Stimulated activated CD4-positive, alpha-beta T cell treated with anti-CD3 and anti-CD28 coated beads, TNF-alpha, amount 100 ng/mL, for 1 hour (primary cell): ENCODE data around the gene PACS1.

Experiments
- DNase-seq, 3 donors: peaks; one replicate each; pipeline ENCODE4 v3.0.0-alpha.2; 2020; ENCODE audit warnings: low read depth in 3 of 3, low spot score in 1 of 3

Gene PACS1

DNA sequence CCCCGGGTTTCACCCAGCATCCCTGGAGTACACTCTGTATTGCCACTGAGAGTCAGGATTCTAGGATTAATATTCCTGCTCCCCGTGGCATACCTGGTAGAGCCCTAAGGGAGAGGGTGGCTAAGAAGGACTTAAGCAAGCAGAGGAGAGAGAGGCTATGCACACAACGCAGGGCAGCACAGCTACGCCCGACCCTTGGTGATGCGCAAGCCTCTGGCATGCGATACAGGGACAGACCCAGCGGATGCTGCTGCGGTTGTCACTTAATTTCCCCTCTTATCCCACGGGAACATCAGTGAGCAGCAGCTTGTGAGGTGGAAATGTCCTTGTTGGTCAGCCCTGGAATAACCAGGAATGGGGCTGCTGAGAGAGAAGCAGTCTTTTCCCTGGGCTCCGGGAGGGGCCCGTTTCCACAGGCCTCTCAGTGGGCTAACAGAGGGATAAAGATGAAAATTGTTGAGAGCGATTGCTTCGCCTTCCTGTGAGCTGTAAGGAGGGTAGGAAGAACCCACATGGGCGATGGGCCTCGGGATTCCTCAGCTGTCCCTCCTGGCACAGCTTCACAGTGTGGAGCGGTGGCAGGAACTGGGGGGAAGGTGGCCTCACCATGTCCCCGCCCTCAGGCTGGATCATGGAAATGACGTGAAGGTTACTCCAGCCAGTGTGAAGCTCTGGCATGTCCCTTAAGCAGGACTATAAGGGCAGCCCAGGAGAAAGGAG lies 149.9 kb downstream of the PACS1 start:
- no peak for DNase-seq

DNA sequence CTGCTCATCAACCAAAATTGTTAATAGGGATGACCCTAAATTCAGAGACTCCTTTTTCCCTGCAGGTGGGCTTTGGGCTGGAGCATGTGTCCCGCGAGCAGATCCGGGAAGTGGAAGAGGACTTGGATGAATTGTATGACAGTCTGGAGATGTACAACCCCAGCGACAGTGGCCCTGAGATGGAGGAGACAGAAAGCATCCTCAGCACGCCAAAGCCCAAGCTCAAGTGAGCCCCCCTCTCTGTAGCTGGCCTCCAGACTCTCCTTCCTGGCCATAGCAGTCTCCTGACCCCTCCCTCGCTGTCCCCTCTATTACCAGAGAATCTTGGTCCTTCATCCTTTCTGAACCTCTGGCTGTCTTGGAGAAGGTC lies 150.5 kb downstream of the PACS1 start:
- DNase-seq: no peak

DNA sequence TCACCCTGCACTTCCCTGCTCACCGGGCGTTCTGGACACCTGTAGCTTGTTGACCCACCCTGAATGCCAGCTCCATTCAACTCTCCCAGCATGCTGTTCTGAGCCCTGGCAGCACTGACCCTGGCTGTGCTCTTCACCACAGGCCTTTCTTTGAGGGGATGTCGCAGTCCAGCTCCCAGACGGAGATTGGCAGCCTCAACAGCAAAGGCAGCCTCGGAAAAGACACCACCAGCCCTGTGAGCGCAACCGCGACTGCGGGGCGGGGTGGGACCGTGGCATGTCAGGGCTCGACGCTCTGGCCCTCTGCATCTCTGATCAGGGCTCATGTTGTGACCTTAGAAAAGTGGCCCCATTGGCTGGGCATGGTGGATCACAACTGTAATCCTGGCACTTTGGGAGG lies 150.9 kb downstream of the PACS1 start:
- DNase-seq: no peak

DNA sequence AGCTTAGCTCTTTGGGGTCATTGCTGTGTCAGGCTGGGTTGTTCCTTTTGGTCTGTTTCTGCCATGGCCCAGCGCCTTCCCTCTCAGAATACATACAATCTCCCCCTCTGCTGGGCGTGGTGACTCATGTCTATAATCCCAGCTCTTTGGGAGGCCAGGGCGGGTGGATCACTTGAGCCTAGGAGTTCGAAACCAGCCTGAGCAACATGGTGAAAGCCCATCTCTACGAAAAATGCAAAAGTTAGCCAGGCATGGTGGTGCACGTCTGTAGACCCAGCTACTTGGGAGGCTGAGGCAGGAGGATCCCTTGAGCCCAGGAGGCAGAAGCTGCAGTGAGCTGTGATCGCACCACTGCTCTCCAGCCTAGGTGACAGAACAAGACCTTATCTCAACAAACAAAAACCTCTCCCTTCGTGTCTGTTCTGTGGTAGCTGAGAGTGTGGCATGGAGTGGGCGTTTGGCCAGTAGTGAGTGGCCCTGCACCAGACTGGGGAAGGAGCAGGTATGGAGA lies 151.7 kb downstream of the PACS1 start:
- DNase-seq: no peak

DNA sequence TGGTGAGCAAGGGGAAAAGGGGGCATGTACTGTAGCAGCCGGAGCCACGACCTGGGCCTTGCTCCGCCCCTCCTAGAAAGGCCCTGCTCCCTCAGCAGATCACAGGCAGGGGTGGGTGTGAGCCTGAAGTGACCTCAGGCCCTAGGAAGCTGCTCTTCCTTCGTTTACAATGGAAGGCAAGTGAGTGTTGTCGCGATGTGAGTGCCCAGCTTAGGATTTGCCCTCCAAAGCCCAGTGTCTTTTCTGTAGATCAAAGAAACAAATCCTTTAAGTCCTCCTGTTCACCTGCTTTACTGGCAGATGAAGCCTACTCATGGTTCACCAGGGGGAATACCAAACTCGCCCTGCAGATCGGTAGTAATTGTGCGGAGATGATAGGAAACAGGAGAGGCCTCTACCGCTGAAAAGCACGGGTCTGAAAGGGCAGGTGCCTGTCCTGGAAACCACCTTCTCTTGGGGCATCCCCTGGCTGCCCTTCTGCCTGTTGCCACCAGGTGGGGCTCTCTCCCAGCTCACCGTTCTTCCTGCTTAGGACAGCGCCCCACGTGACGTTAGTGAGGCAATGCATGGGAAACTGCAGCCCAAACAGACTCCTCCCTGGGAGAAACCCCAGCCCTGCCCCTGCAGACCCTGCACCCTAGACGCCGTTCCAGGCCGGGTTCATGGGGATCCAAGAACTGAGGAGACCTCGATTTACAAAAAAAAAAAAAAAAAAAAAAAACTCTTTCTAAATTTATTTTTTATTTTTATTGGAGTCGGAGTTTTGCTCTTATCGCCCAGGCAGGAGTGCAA lies 152.5 kb downstream of the PACS1 start:
- peak; percentile 88 to 90 (median 89) for DNase-seq

DNA sequence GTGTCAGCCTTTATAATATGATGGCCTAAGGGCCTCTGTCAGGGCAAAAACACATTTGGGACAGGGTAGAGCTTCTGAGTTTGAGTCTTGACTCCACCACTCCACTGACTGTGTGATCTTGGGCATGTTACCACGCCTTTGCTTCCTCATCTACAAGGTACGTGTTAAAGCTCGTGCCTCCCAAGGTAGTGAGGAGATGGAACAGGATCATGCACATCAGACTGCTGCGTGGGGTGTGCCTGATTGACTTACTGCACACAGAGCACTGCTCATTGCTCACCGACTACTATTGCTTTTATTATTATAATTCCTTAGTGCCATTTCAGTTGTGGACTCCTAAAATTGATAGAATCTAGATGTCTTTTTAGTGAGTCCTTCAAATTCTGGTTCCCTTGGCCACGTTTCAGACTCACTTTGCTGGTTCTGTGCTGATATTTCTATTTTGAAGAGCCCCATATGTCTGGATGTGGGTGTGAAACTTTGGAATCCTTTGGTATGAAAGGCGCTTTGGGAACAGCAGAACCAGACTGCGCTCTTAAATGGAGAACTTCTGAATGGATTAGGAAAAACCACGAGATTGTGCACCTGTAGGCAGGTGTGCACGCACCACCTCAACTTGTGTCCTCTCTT lies 154.3 kb downstream of the PACS1 start:
- DNase-seq: no peak

DNA sequence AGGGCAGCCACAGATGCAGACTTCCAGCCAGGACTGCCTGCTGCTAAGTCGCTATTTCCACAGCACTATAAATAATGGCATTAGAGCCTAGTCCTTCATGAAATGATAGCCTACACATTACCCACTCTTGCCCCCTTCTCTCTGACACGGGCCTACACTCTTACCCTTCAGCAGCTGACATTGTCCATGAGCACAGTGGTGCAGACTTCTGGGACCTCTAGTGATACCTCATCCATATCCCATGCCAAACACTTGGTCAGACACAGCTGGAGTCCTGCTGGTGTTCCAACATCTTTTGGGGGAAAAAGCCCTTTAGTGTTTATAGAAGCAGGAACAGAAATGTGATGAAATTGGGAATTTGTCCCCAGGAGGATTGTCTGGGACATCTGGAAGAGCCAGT lies 155.0 kb downstream of the PACS1 start:
- DNase-seq: no peak

DNA sequence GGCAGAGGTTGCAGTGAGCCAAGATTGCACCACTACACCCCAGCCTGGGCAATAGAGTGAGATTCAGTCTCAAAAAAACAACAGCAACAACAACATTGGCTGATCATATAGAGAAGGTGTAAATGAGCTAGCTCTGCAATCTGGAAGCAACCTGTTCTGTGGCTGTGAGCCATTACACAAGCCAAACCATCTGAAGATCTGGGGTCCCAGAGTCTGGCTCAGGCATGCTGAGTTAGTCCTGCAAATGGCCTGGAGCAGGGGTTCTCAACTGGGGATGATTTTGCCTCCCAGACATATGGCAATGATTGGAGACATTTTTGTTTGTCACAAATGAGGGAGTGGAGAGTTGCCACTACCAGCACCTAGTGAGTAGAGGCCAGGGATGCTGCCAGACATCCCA lies 156.0 kb downstream of the PACS1 start:
- DNase-seq: no peak

DNA sequence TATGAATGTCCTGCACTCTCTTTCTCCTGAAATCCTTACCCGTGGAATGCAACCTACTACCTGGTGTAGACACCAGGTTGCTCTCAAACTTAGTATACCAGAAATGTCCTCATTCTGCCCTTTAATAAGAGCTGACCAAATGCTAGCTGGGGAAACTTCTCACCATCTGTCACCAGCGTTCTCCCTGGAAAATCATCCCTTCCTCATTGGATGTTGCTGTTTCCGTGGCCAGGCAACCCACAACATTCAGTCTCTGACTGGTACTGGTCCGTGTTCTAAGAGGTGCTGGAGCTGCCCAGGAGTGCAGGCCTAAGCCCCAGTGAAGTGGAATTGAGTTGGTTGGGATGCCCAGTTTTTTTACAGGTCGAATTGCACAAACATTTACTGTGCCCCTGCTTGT lies 157.6 kb downstream of the PACS1 start:
- no peak for DNase-seq

DNA sequence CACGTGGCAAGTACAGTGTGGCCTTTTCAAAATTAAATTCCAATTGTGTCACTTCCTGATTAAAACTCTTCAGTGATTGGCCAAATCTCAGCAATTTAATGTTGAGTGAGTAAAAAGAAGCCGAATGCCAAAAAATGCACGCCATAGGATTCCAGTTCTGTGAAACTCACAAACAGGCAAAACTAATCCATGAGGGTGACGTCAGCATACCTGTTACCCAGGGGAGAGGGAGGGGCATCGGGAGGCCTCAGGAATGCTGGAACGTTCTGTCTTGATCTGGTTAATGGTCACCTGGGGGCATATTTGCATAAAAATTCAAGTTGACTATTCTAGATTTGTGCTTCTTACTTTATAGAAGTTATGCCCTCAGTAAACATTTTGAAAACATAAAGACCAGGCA lies 158.4 kb downstream of the PACS1 start:
- DNase-seq: no peak

DNA sequence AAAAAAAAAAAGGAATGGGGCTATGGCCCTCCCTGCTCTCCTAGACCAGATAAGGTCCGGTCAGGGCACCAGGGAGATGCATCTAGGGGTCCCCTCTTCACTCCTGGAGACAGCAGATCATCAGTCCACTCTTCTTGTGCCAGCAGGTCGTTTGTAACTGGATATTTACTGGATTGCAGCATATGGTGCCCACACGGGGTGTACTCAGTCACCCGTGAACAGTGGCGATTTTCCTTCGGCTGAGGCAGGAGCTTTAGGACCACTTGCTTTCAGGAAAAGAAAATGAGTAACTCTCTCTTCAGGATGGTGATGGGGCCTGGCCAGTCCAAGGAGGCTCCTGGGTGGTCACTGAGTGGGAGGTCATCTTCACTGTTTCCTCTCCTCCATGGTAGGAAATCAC lies 160.1 kb downstream of the PACS1 start:
- no peak for DNase-seq

DNA sequence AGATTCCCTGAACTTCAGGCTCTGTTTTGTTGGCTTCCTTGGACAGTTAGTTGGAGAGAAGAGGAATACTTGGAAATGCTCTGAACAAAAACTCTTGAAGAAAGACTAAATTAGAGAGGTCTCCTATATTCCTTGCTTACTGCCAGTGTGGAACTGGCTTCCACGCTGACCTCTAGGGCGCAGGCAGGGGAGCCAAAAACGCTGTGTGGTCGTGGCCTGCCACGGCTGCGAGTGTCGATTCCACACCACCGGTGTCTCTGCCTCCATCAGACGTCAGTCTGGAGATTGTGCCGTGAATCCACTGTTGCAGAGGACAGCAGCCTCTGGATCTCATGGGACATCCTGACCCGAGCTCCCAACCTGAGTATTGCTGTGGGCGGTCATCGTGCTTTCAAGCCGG lies 160.9 kb downstream of the PACS1 start:
- no peak for DNase-seq

DNA sequence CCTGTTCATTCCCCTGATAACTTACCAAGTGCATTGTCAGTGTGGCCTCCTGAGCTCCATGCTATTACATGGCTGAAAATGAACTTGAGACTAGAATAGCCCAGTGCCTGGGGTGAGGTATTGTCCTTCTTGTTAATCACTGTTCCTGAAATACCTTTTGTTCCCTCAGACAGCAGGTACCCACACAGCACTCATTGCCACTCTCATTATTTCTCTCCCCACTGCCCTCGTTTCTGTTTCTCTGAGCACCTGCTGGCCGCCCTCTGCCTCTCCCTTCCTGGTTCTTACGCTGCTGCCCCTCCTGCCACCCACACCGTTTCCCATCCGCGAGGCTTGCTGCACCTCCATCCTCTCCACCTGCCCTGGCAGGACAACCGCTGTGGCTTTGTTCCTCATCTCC lies 161.5 kb downstream of the PACS1 start:
- no peak for DNase-seq

DNA sequence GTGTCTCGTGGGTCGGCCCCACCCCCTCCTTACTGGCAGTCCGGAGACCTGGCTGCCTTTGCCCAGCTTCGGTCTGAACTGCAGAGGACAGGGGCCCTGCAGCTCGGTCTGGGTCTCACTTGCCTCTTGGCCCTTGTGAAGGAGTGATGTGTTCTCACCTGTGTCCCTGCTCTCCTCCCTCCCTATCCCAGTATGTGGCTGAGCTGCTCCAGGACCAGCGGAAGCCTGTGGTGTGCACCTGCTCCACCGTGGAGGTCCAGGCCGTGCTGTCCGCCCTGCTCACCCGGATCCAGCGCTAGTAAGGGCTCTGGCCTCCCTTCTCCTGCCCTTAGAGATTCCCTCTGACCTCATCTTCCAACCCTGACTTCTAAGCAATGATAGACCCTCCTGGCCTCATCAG lies 162.7 kb downstream of the PACS1 start:
- DNase-seq: no peak

DNA sequence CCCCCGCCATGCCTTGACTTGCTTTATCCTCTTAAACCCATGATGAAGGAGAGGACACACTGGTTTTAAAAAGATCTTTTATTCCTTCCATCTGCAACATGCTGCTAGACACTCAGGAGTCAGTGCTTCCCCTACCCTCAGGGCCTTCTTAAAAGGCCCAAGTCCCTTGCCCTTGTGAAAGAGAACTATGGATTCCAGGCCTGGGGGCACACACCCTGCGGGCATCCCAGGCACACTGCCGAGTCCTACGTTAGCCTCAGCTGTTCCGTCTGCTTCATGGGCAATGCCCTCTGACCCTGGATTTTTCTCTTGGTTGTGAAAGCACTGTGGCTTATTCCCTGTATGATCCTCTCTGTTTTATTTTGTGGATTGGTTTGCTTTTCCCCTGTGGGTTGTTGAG lies 163.2 kb downstream of the PACS1 start:
- no peak for DNase-seq

DNA sequence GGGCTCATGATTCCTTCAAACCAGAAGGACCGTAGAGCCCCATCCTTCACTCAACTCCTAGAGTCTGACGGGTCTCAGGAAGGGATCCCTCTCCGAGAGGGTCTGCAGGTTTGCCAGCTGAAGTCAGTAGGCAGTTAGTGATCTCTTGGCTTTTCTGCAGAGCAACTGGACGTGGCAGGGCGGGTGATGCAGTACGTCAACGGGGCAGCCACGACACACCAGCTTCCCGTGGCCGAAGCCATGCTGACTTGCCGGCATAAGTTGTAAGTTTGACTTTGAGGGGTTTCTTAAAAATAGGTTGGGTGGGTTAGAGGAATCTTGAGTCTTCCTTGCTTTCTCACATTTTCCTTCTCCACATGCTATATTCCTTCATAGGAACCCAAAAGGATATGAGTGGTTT lies 165.1 kb downstream of the PACS1 start:
- no peak for DNase-seq

DNA sequence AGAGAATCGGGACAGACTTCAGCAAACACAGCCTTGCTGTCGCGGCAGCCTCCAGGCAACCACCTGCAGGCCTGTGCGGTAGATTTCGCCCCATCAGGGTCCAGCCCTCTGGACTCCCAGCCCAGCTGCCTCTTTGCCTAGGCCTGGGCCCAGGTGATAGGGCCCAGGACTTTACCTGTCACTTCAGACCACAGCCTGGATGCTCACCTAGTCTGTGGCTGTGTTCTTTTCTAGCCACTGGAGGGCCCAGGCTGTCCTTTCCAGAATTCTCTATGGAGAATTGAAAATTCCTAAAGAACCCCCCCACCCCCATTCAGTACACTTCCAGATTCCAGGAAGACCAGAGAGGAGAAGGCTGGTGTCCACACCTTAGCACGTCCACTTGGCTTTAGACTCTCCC lies 167.8 kb downstream of the PACS1 start:
- no peak for DNase-seq

DNA sequence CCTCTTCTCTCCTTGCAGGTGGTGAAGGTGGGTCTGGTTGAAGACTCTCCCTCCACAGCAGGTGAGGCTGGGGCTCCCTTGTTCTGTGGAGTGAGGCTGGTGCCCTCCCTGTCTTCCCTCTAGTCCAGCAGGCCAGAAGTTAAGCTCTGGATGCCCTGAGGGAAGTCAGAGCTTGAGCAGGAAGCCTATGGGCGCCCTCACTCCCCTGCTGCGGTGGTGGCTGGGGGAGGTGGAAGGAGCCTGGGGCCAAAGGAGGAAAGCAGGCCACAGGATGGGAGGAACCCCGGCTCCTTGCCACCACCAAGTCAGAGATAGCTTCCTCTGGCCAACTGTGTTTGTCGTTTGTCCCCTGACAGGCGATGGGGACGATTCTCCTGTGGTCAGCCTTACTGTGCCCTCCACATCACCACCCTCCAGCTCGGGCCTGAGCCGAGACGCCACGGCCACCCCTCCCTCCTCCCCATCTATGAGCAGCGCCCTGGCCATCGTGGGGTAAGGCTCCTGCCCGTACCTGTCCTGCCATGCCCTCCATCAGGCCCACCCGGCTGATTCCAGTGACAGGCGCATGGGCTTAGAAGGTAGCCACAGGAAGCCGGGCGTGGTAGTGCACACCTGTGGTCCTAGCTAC lies 168.8 kb downstream of the PACS1 start:
- DNase-seq: no peak

DNA sequence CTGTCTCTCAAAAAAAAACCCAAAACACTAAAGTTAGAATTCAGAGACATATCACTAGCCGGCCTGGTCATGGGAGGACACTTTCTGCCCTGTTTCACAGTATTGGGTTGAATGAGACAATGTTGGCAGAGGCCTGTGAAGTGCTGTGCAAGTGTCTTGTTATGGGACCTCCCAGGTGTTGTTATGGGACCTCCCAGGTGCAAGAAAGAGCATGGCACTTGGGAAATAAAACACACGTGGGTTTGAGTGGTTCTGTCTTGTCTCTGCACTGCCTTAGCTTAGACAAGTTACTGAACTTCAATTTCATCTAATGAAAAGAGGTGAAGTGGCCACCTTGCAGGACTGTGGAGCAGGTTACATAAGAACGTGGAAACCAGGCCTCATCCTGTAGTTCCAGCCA lies 169.4 kb downstream of the PACS1 start:
- no peak for DNase-seq

DNA sequence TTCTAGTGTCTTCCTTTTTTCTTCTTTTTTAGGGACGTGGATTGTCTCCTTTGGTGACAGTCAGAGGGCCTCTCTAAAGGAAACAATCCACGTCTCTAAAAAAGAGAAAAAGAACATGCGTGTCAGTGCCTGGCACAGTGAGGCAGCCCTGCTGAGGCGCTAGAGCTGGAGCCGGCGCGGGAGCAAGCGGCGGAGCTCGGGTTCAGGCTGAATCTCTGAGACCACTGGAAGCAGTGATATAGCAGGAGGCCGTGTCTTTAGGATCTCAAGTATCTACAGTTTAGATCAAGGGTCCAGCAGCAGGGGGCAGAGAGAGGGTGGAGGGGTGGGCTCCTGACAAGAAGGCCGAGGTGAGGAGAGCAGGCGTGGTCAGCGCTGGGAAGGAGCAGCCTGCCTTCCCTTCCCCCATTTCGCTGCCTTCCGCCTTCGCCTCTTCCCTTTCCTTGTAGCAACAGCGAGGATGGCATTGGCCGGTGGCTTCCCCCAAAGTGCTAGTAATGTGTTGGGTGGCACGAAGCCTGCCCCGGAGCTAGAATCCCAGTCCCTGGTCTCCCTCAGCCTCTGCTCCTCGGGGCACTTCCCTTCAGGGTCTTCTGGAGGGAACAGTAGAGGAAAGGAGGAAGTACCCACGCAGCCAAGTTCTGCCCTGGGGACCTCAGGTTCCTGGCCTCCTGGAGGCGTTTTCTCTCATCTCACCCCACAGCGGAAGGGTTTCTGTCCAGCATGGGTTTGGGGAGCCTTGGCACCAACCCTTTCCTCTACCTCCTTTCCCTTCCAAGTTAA lies 170.1 kb downstream of the PACS1 start:
- no peak for DNase-seq

DNA sequence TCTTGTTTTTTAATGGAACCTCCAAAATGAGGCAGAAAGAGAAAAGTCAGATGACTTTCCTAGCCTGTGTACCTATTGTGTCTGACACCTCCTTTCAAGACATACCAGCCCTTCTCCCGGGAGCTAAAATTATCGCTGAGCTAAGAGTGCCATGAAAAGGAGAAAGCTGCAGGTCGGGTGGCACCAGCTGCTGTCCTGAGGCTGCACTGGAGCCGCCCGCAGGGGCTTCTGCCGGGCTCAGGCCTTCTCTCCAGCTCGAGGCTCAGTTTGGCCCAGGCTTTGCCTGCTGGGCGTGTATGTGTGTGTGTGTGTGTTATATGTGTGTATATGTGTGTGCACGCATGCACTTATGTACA lies 170.7 kb downstream of the PACS1 start:
- no peak for DNase-seq
